Subcutaneous abdominal adipose tissue (tissue), 5 donors: Measurements from ENCODE around the gene RMI1.

Source experiments
- H3K27ac ChIP-seq: one replicate; pipeline ENCODE4 v1.7.0; 2013; ENCODE audit warnings: low read depth, mild to moderate bottlenecking, inconsistent platforms, low read length, moderate library complexity
- H3K27me3 ChIP-seq, 5 donors: one replicate each; pipeline ENCODE4 v1.7.0; 2013; ENCODE audit warnings: low read length in 5 of 5, inconsistent platforms in 1 of 5; ENCODE audit not compliant: control insufficient read depth in 5 of 5, insufficient read depth in 4 of 5
- H3K36me3 ChIP-seq, 5 donors: one replicate each; pipeline ENCODE4 v1.7.0; 2013; ENCODE audit warnings: low read length in 5 of 5; ENCODE audit not compliant: control insufficient read depth in 5 of 5, insufficient read depth in 5 of 5
- H3K4me1 ChIP-seq, 5 donors: one replicate each; pipeline ENCODE4 v1.7.0; 2013; ENCODE audit warnings: low read length in 5 of 5, mild to moderate bottlenecking in 3 of 5, moderate library complexity in 1 of 5; ENCODE audit not compliant: control insufficient read depth in 5 of 5, insufficient read depth in 5 of 5
- H3K4me3 ChIP-seq, 5 donors: one replicate each; pipeline ENCODE4 v1.7.0; 2013; ENCODE audit warnings: low read length in 5 of 5, low read depth in 1 of 5
- H3K9ac ChIP-seq, 5 donors: one replicate each; pipeline ENCODE4 v1.7.0; 2013; ENCODE audit warnings: low read length in 5 of 5, mild to moderate bottlenecking in 4 of 5, moderate library complexity in 3 of 5
- H3K9me3 ChIP-seq, 5 donors: one replicate each; pipeline ENCODE4 v1.7.0; 2013; ENCODE audit warnings: low read length in 5 of 5; ENCODE audit not compliant: control insufficient read depth in 5 of 5
- donor health status: healthy.
- donor health status: healthy.
- donor health status: healthy.
- donor health status: healthy.
- donor health status: healthy.

Gene RMI1

GRCh38 chr9:83965350-83966208 lies 15.0 kb upstream of the RMI1 start:
- no peaks in the 10 kb centered on the region for H3K27me3 ChIP-seq
- H3K27ac ChIP-seq, result no peak overlapping the region
- no peak overlapping the region for H3K9ac ChIP-seq
- peaks cover 0 to 5% (median 3%) of the 10 kb centered on the region in 5 donors for H3K4me1 ChIP-seq
- no peaks in the 10 kb centered on the region for H3K9me3 ChIP-seq
- H3K36me3 ChIP-seq, result peaks cover 26 to 42% (median 33%) of the 10 kb centered on the region in 5 donors
- H3K4me3 ChIP-seq, result no peak overlapping the region

DNA sequence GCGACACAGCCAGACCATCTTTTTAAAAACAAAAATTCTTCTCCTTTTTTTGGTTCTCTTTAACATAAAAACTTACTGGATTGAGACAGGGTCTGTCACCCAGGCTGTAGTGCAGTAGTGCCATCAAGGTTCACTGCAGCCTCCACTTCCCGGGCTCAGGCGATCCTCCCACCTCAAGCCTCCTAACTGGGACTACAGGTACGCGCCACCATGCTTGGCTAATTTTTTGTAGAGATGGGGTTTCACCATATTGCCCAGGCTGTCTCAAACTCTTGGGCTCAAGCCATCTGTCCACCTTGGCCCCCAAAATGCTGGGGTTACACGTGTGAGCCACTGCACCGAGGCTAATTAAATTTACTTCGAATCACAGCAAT lies 14.4 kb upstream of the RMI1 start:
- Histone ChIP-seq H3K27ac (no peak overlapping the region), H3K4me1 (peaks cover 0 to 5% (median 3%) of the 10 kb centered on the region in 5 donors), H3K27me3 (no peaks in the 10 kb centered on the region), H3K36me3 (peaks cover 32 to 48% (median 38%) of the 10 kb centered on the region in 5 donors), H3K9me3 (no peaks in the 10 kb centered on the region), H3K4me3 (no peak overlapping the region), H3K9ac (no peak overlapping the region)

DNA sequence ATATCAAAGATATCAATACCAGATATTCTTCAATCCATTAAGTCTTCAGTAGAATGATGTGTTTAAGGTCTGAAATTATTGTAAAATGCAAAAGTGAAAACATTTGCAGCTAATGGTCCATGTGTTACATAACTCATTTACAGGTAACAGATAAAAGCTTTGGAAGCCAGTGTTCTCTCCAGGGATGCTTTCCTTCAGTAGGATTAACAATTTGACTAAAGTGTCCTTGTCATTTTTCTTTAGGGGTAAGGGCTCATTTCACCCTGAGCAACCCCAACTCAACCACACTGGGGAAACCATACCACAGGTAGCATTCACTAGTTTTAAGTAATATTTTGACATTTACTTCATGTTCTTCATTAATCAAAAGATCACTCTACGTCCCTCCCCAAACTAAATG lies 13.5 kb upstream of the RMI1 start:
- Histone ChIP-seq H3K4me3 (no peak overlapping the region), H3K9ac (no peak overlapping the region), H3K27ac (no peak overlapping the region)

GRCh38 chr9:83969602-83970001 lies 11.0 kb upstream of the RMI1 start:
- Histone ChIP-seq H3K27ac (no peak overlapping the region), H3K9ac (no peak overlapping the region), H3K36me3 (peaks cover 64 to 81% (median 68%) of the 10 kb centered on the region in 5 donors), H3K4me1 (no peaks in the 10 kb centered on the region), H3K27me3 (no peaks in the 10 kb centered on the region), H3K4me3 (no peak overlapping the region), H3K9me3 (no peaks in the 10 kb centered on the region)

More for the DNA sequence above, 13.5 kb upstream of the RMI1 start:
- H3K36me3 ChIP-seq, result peaks cover 41 to 57% (median 43%) of the 10 kb centered on the region in 5 donors
- no peaks in the 10 kb centered on the region for H3K27me3 ChIP-seq
- H3K9me3 ChIP-seq, result no peaks in the 10 kb centered on the region
- H3K4me1 ChIP-seq, result peaks cover 0 to 4% (median 1%) of the 10 kb centered on the region in 5 donors

- no peak overlapping the region for H3K27ac ChIP-seq
- no peaks in the 10 kb centered on the region for H3K9me3 ChIP-seq
- no peaks in the 10 kb centered on the region for H3K27me3 ChIP-seq
- H3K9ac ChIP-seq, result no peak overlapping the region
- peaks cover 76 to 96% (median 85%) of the 10 kb centered on the region in 5 donors for H3K36me3 ChIP-seq
- no peak overlapping the region for H3K4me3 ChIP-seq
- peaks cover 0 to 8% (median 5%) of the 10 kb centered on the region in 5 donors for H3K4me1 ChIP-seq
Observed at GRCh38 chr9:83971485-83971884, 9.1 kb upstream of the RMI1 start.

DNA sequence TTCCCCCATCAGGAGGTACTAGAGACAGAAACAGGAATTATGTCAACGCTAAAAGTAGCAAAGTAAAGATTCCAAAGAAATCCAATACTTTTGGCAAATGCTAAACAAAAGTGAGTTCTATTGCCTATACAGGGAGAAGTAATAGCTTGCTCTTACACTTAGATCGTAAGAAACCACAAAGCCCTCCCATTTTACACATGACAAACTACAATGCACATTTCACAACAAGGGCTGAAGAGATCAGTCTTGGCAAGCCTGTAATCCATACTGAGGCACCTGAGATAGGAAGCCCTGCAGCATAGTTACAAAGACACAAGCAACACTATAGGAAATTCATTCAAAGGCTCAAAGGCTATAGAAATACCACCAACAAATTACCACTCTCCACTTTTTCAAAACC lies 8.3 kb upstream of the RMI1 start:
- Histone ChIP-seq H3K9ac (no peak overlapping the region), H3K4me3 (no peak overlapping the region), H3K36me3 (peaks cover 76 to 95% (median 86%) of the 10 kb centered on the region in 5 donors), H3K27me3 (no peaks in the 10 kb centered on the region), H3K27ac (no peak overlapping the region), H3K9me3 (no peaks in the 10 kb centered on the region), H3K4me1 (peaks cover 0 to 15% (median 13%) of the 10 kb centered on the region in 5 donors)

- Histone ChIP-seq H3K27me3 (no peaks in the 10 kb centered on the region), H3K4me3 (no peak overlapping the region), H3K27ac (no peak overlapping the region), H3K4me1 (peaks cover 0 to 33% (median 24%) of the 10 kb centered on the region in 5 donors), H3K9ac (no peak overlapping the region), H3K9me3 (no peaks in the 10 kb centered on the region), H3K36me3 (peaks cover 60 to 70% (median 64%) of the 10 kb centered on the region in 5 donors)
Observed at GRCh38 chr9:83975300-83975699, 5.3 kb upstream of the RMI1 start.

DNA sequence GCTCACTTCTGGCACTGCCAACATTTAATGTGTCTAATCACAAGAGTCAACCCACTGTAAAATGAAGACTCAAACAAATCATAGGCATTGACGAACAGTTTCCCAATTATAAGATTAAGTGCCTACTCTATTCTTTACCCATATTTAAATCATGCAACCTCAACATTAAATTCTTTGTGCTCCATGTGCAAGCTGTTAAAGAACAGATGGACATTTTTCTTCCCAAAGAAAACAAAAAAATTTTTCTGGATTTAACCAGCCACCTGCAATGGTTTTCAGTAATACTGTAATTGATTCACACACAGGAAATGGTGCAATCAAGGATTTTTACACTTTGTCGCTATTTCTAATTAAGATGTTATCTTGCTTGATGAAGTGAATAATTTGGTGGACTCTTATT lies 4.2 kb upstream of the RMI1 start:
- H3K4me3 ChIP-seq, result no peak overlapping the region
- no peaks in the 10 kb centered on the region for H3K27me3 ChIP-seq
- H3K27ac ChIP-seq, result no peak overlapping the region
- peaks cover 0 to 36% (median 28%) of the 10 kb centered on the region in 5 donors for H3K4me1 ChIP-seq
- peaks cover 49 to 59% (median 53%) of the 10 kb centered on the region in 5 donors for H3K36me3 ChIP-seq
- H3K9me3 ChIP-seq, result no peaks in the 10 kb centered on the region
- H3K9ac ChIP-seq, result peak overlapping the region in 1 of 5 donors; percentile 7

- H3K4me3 ChIP-seq, result peak overlapping the region in 2 of 5 donors; percentile 86 to 99
- H3K27ac ChIP-seq, result peak overlapping the region; percentile 4
- peaks cover 41 to 51% (median 46%) of the 10 kb centered on the region in 5 donors for H3K36me3 ChIP-seq
- H3K9ac ChIP-seq, result peak overlapping the region in 2 of 5 donors; percentile 52 to 91
- H3K27me3 ChIP-seq, result no peaks in the 10 kb centered on the region
- peaks cover 0 to 42% (median 33%) of the 10 kb centered on the region in 5 donors for H3K4me1 ChIP-seq
- no peaks in the 10 kb centered on the region for H3K9me3 ChIP-seq
Observed at GRCh38 chr9:83977196-83977595, 3.4 kb upstream of the RMI1 start.
